Thymus (tissue), 11 donors: ENCODE results near the gene SPOCD1. TPM values are rescaled to one million over a fixed set of nuclear protein-coding genes. Genes with fewer than 3 reads are reported as not detected.

ENCODE experiments used
- DNase-seq, 9 donors: peaks; one replicate each; pipeline ENCODE4 v3.0.0-alpha.2; 2013; ENCODE audit warnings: low spot score in 9 of 9, low read depth in 6 of 9, missing footprints in 1 of 9
- H3K27ac ChIP-seq, 2 donors: one replicate each; pipeline ENCODE4 v1.5.1; 2013; ENCODE audit warnings: control low read depth in 1 of 2, low read depth in 1 of 2, low read length in 1 of 2, mild to moderate bottlenecking in 1 of 2, moderate library complexity in 1 of 2
- H3K27me3 ChIP-seq, 2 donors: one replicate each; pipeline ENCODE4 v1.5.1; 2013; ENCODE audit warnings: low read length in 1 of 2; ENCODE audit not compliant: control insufficient read depth in 2 of 2, insufficient read depth in 1 of 2
- H3K36me3 ChIP-seq, 2 donors: one replicate each; pipeline ENCODE4 v1.5.1; 2013; ENCODE audit warnings: low read length in 1 of 2, mild to moderate bottlenecking in 1 of 2, moderate library complexity in 1 of 2; ENCODE audit not compliant: control insufficient read depth in 2 of 2, insufficient read depth in 2 of 2
- H3K4me1 ChIP-seq, 2 donors: one replicate each; pipeline ENCODE4 v1.5.1; 2013; ENCODE audit warnings: low read length in 2 of 2; ENCODE audit not compliant: control insufficient read depth in 2 of 2, insufficient read depth in 2 of 2
- H3K4me3 ChIP-seq, 2 donors: one replicate each; pipeline ENCODE4 v1.5.1; 2013; ENCODE audit warnings: low read length in 2 of 2, control low read depth in 1 of 2, mild to moderate bottlenecking in 1 of 2
- H3K9me3 ChIP-seq, 2 donors: one replicate each; pipeline ENCODE4 v1.5.1; 2013; ENCODE audit warnings: low read length in 1 of 2, mild to moderate bottlenecking in 1 of 2; ENCODE audit not compliant: control insufficient read depth in 2 of 2, insufficient read depth in 1 of 2
- WGBS: extraction: QIAGEN DNeasy Blood & Tissue Kit; methylation state at CpG from one replicate; pipeline ENCODE4 v1.1.7; 2013; 5-methylcytosine and 5-hydroxymethylcytosine counted together
- polyA plus RNA-seq: library from polyadenylated mRNA; stranded (reverse); fragments of 200-250 nt; gene quantifications from one replicate; pipeline ENCODE4 v1.2.3, GENCODE V29; 2013
- total RNA-seq: library from RNA; stranded (reverse); fragments of 120-200 nt; gene quantifications from one replicate; pipeline ENCODE4 v1.2.4, GENCODE V29; 2013
- donor health status: healthy.

SPOCD1 gene
- total and polyA plus RNA-seq, 2 donors, result 0.41 to 2.5 TPM

GRCh38 chr1:31748365-31748764 lies 67.5 kb downstream of the SPOCD1 start:
- Histone ChIP-seq H3K27me3 (peaks cover 0 to 2% of the 10 kb centered on the region in 2 donors), H3K36me3 (peaks cover 2 to 17% of the 10 kb centered on the region in 2 donors), H3K4me3 (no peak overlapping the region), H3K9me3 (no peaks in the 10 kb centered on the region), H3K4me1 (peaks cover 11 to 46% of the 10 kb centered on the region in 2 donors), H3K27ac (no peak overlapping the region)
- WGBS, result 97% methylated on average over 4 of the region's 4 CpGs
- DNase-seq, result no peak

GRCh38 chr1:31747304-31747703 lies 68.5 kb downstream of the SPOCD1 start:
- 86% methylated on average over 1 of the region's 1 CpG for WGBS
- Histone ChIP-seq H3K27ac (no peak overlapping the region), H3K4me3 (no peak overlapping the region), H3K9me3 (no peaks in the 10 kb centered on the region), H3K36me3 (peaks cover 2 to 17% of the 10 kb centered on the region in 2 donors), H3K27me3 (peaks cover 0 to 2% of the 10 kb centered on the region in 2 donors), H3K4me1 (peaks cover 10 to 42% of the 10 kb centered on the region in 2 donors)
- no peak for DNase-seq

- H3K27ac ChIP-seq, result no peak overlapping the region
- peaks cover 0 to 2% of the 10 kb centered on the region in 2 donors for H3K27me3 ChIP-seq
- H3K4me1 ChIP-seq, result peaks cover 4 to 36% of the 10 kb centered on the region in 2 donors
- DNase-seq, result no peak
- 84% methylated on average over 7 of the region's 7 CpGs for WGBS
- H3K4me3 ChIP-seq, result no peak overlapping the region
- H3K9me3 ChIP-seq, result no peaks in the 10 kb centered on the region
- H3K36me3 ChIP-seq, result peaks cover 2 to 23% of the 10 kb centered on the region in 2 donors
Measured at GRCh38 chr1:31746687-31747086, 69.1 kb downstream of the SPOCD1 start.

- Histone ChIP-seq H3K27ac (no peak overlapping the region), H3K4me3 (no peak overlapping the region)
- 89% methylated on average over 15 of the region's 15 CpGs for WGBS
Measured at GRCh38 chr1:31745946-31746670, 69.7 kb downstream of the SPOCD1 start.

GRCh38 chr1:31745096-31745945 lies 70.5 kb downstream of the SPOCD1 start:
- Histone ChIP-seq H3K27me3 (peaks cover 0 to 2% of the 10 kb centered on the region in 2 donors), H3K27ac (no peak overlapping the region), H3K4me3 (no peak overlapping the region), H3K4me1 (peaks cover 0 to 25% of the 10 kb centered on the region in 2 donors), H3K9me3 (no peaks in the 10 kb centered on the region), H3K36me3 (peaks cover 2 to 33% of the 10 kb centered on the region in 2 donors)
- WGBS, result 63% methylated on average over 4 of the region's 4 CpGs
- peak in 2 of 9 donors; percentile 52 to 57 for DNase-seq

More at GRCh38 chr1:31745946-31746670, 69.7 kb downstream of the SPOCD1 start:
- no peaks in the 10 kb centered on the region for H3K9me3 ChIP-seq
- H3K36me3 ChIP-seq, result peaks cover 2 to 29% of the 10 kb centered on the region in 2 donors
- no peak for DNase-seq
- H3K27me3 ChIP-seq, result peaks cover 0 to 2% of the 10 kb centered on the region in 2 donors
- peaks cover 3 to 33% of the 10 kb centered on the region in 2 donors for H3K4me1 ChIP-seq

GRCh38 chr1:31744165-31744888 lies 71.5 kb downstream of the SPOCD1 start:
- H3K4me1 ChIP-seq, result peaks cover 0 to 27% of the 10 kb centered on the region in 2 donors
- H3K4me3 ChIP-seq, result no peak overlapping the region
- 94% methylated on average over 28 of the region's 28 CpGs for WGBS
- H3K9me3 ChIP-seq, result no peaks in the 10 kb centered on the region
- peaks cover 2 to 42% of the 10 kb centered on the region in 2 donors for H3K36me3 ChIP-seq
- H3K27me3 ChIP-seq, result no peaks in the 10 kb centered on the region
- no peak overlapping the region for H3K27ac ChIP-seq
- DNase-seq, result no peak

GRCh38 chr1:31742462-31743212 lies 73.2 kb downstream of the SPOCD1 start:
- DNase-seq, result no peak
- Histone ChIP-seq H3K27ac (no peak overlapping the region), H3K36me3 (peaks cover 5 to 53% of the 10 kb centered on the region in 2 donors), H3K4me3 (no peak overlapping the region), H3K4me1 (peaks cover 0 to 33% of the 10 kb centered on the region in 2 donors), H3K27me3 (no peaks in the 10 kb centered on the region), H3K9me3 (no peaks in the 10 kb centered on the region)
- WGBS, result 97% methylated on average over 32 of the region's 32 CpGs
